Osteoblast (primary cell): ENCODE results near the gene FAM167B. TPM values are rescaled to one million over a fixed set of nuclear protein-coding genes. Genes with fewer than 3 reads are reported as not detected.
"Not testable (repeated sequence)": the region's sequence is repeated elsewhere in the genome, so short reads cannot be mapped to it uniquely, and the experiment has no call there.

Experiments used
- DNase-seq: peaks from one replicate; pipeline ENCODE4 v3.0.0; 2011; ENCODE audit warnings: low spot score, mixed read lengths; ENCODE audit not compliant: insufficient read length; ENCODE audit errors: missing footprints
- H2AFZ ChIP-seq: 2 replicates; pipeline ENCODE4 v1.6.0; 2011; ENCODE audit warnings: mild to moderate bottlenecking, low read length
- H3K27ac ChIP-seq: 2 replicates; pipeline ENCODE4 v1.5.1; 2011; ENCODE audit warnings: mild to moderate bottlenecking, low read depth, low read length, moderate library complexity
- H3K27me3 ChIP-seq: 2 replicates; pipeline ENCODE4 v1.6.0; 2012; ENCODE audit warnings: mild to moderate bottlenecking, control low read depth, inconsistent platforms, low read length, moderate library complexity; ENCODE audit not compliant: insufficient read depth
- H3K36me3 ChIP-seq: 2 replicates; pipeline ENCODE4 v1.5.1; 2011; ENCODE audit warnings: mild to moderate bottlenecking, low read length, control low read depth, moderate library complexity; ENCODE audit not compliant: insufficient read depth
- H3K4me1 ChIP-seq: 2 replicates; pipeline ENCODE4 v1.5.1; 2011; ENCODE audit warnings: mild to moderate bottlenecking, low read length, control low read depth, moderate library complexity; ENCODE audit not compliant: insufficient read depth
- H3K4me2 ChIP-seq: 2 replicates; pipeline ENCODE4 v1.6.0; 2011; ENCODE audit warnings: mild to moderate bottlenecking, low read length; ENCODE audit not compliant: insufficient read depth
- H3K4me3 ChIP-seq: fragments of 200-600 bp; sonication (generic); 3 replicates; pipeline ENCODE4 v1.5.1; 2012; ENCODE audit warnings: mild to moderate bottlenecking, low read length, inconsistent platforms; ENCODE audit not compliant: insufficient read depth
- H3K79me2 ChIP-seq: 2 replicates; pipeline ENCODE4 v1.6.0; 2012; ENCODE audit warnings: mild to moderate bottlenecking, low read length, control low read depth, inconsistent platforms; ENCODE audit not compliant: insufficient read depth
- H3K9me3 ChIP-seq: 2 replicates; pipeline ENCODE4 v1.5.1; 2011; ENCODE audit warnings: low read depth, low read length, control low read depth
- H4K20me1 ChIP-seq: 2 replicates; pipeline ENCODE4 v1.6.0; 2012; ENCODE audit warnings: mild to moderate bottlenecking, low read length, control low read depth; ENCODE audit not compliant: insufficient read depth
- CTCF ChIP-seq: IDR thresholded peaks from 2 replicates; pipeline ENCODE4 v1.5.1; 2011; ENCODE audit warnings: mild to moderate bottlenecking, low read depth, low read length, moderate library complexity; ENCODE audit errors: extremely low read depth
- total RNA-seq: library from RNA; depleted of rRNA; stranded (reverse); fragments of >200 nt; gene quantifications from 2 replicates; pipeline ENCODE4 v1.2.3, GENCODE V29; 2012

The FAM167B gene
- total RNA-seq, 1 donor = 2.5 TPM

GRCh38 chr1:32257227-32257508 lies 10.1 kb downstream of the FAM167B start:
- no peak for DNase-seq
- no peak for TF ChIP-seq CTCF

GRCh38 chr1:32263236-32263593 lies 16.2 kb downstream of the FAM167B start:
- not testable (repeated sequence) for H4K20me1 ChIP-seq, H3K27me3 ChIP-seq, H3K79me2 ChIP-seq, H3K4me1 ChIP-seq, H3K4me2 ChIP-seq, H3K4me3 ChIP-seq, H3K27ac ChIP-seq, H3K9me3 ChIP-seq, DNase-seq, H3K36me3 ChIP-seq, H2AFZ ChIP-seq

More at GRCh38 chr1:32257227-32257508, 10.1 kb downstream of the FAM167B start:
- no peaks in the 10 kb centered on the region for H4K20me1 ChIP-seq
- no peaks in the 10 kb centered on the region for H3K9me3 ChIP-seq
- no peaks in the 10 kb centered on the region for H3K4me1 ChIP-seq
- no peaks in the 10 kb centered on the region for H3K36me3 ChIP-seq
- H2AFZ ChIP-seq = no peak overlapping the region
- H3K4me3 ChIP-seq = no peak overlapping the region
- no peak overlapping the region for H3K27ac ChIP-seq
- H3K79me2 ChIP-seq = no peaks in the 10 kb centered on the region
- H3K4me2 ChIP-seq = no peak overlapping the region
- peaks cover 8% of the 10 kb centered on the region for H3K27me3 ChIP-seq

GRCh38 chr1:32263744-32264143 lies 16.7 kb downstream of the FAM167B start:
- no peaks in the 10 kb centered on the region for H4K20me1 ChIP-seq
- H2AFZ ChIP-seq = no peak overlapping the region
- no peaks in the 10 kb centered on the region for H3K27me3 ChIP-seq

GRCh38 chr1:32265846-32266245 lies 18.8 kb downstream of the FAM167B start:
- no peak for TF ChIP-seq CTCF
- Histone ChIP-seq H4K20me1 (no peaks in the 10 kb centered on the region), H3K4me2 (no peak overlapping the region), H3K79me2 (no peaks in the 10 kb centered on the region), H3K4me3 (no peak overlapping the region), H3K27me3 (no peaks in the 10 kb centered on the region), H3K36me3 (no peaks in the 10 kb centered on the region), H2AFZ (no peak overlapping the region), H3K4me1 (peaks cover 9% of the 10 kb centered on the region), H3K27ac (no peak overlapping the region), H3K9me3 (no peaks in the 10 kb centered on the region)
- DNase-seq = no peak

More at GRCh38 chr1:32263744-32264143, 16.7 kb downstream of the FAM167B start:
- no peak for TF ChIP-seq CTCF
- Histone ChIP-seq H3K27ac (no peak overlapping the region), H3K79me2 (no peaks in the 10 kb centered on the region), H3K4me1 (peaks cover 9% of the 10 kb centered on the region), H3K4me2 (no peak overlapping the region), H3K4me3 (no peak overlapping the region), H3K36me3 (no peaks in the 10 kb centered on the region), H3K9me3 (no peaks in the 10 kb centered on the region)
- no peak for DNase-seq
